ENCODE results near the gene CACNA1F.

Gene CACNA1F

GRCh38 chrX:49226946-49227345 is 6.2 kb downstream of the CACNA1F start:
- no peak for DNase-seq

DNA sequence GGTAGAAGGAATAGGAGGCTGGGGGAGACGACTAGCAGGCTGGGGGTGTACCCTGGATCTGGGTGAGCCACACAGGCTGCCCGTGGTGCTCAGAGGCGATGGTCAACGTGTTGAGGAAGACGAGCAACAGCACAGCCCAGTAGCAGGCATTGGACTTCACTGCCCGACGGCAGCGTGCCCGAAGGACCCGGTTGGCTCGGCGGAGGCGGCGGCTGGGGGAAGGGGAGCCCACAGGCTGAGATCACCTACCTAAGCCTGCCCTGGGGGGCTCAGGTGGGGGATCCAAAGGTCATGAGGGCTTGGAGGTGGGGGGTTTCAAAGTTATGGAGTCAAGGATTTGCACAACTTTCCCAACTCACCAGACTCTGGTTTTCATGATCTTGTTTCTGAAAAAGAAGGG is 7.3 kb downstream of the CACNA1F start:
- no peak for DNase-seq

GRCh38 chrX:49221868-49222267 is 11.3 kb downstream of the CACNA1F start:
- no peak for DNase-seq

DNA sequence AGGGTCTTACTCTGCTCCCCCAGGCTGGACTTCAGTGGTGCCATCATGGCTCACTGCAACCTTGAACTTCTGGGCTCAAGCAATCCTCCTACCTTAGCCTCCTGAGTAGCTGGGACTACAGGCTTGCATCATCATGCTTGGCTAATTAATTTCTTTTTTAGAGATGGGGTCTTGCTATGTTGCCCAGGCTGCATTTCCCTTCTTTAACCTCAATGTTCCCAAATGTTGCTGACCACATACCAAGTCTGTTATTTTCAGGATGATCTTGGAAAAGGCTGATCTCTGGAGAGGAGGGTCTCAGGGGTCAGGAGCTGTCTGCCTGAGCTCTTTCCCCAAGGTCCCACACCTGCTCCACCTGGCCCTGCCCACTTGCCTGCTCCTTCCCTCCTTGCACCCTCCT is 13.0 kb downstream of the CACNA1F start:
- DNase-seq = no peak

DNA sequence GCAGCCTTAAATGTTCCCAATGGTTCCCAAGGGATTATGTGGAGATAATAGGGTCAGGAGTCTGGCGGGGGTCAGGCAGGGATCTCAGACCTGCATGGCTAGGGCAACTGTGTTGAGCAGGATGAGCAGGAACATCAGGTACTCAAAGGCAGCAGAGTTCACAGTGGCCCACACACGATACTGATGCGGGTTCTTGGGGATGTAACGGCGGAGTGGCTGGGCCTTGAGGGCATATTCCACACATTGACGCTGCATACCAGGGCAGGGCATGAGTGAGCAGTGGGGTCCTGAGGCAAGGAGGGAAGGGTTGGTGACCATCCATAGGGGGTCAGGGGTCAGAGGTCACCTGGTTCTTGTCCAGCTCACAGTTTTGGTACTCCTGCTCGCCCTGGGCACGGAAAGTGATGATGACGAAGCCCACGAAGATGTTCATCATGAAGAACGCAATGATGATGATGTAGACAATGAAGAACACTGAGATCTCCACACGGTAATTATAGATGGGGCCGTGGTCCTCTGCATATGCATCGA is 18.1 kb downstream of the CACNA1F start:
- DNase-seq = no peak

- no peak for DNase-seq
These were observed 18.7 kb downstream of the CACNA1F start for GRCh38 chrX:49214416-49214815.

DNA sequence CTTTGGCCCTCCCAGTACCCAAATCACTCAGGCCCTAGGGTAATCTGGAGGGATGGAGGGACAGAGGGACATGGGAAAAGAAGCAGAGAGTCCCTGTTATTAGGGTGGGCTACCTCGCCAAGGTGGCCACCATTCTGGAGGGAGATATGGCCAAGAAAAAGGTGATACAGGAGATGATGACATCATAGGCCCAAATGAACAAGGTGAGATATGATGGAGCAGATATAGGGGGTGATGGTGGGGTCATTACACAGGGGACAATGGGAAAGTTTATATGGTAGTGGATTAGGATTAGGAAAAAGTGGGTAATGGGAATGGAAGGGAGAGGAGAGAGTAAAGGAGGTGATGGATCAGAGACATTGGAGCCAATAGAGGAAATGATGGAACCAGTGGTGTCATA is 20.3 kb downstream of the CACNA1F start:
- DNase-seq = no peak

- DNase-seq = no peak
These were observed 20.9 kb downstream of the CACNA1F start for GRCh38 chrX:49212209-49212608.

DNA sequence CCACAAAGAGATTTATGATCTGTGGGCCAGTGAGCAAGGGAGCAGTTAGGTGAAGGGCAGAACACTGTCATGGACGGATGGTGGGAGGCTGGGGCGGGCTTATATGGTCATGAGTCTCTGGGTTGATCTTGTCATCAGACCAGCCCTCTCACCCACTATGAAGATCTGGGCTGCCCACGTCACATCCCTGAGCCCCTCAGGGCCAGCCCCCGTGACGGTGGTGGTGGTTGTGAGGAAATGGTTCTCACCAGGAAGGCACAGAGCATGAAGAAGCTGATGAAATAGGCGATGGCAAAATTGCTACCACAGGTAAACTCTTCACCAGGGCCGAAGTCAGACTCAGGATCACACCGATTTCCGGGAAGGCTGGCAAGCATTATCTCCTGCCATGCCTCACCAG is 22.1 kb downstream of the CACNA1F start:
- no peak for DNase-seq

DNA sequence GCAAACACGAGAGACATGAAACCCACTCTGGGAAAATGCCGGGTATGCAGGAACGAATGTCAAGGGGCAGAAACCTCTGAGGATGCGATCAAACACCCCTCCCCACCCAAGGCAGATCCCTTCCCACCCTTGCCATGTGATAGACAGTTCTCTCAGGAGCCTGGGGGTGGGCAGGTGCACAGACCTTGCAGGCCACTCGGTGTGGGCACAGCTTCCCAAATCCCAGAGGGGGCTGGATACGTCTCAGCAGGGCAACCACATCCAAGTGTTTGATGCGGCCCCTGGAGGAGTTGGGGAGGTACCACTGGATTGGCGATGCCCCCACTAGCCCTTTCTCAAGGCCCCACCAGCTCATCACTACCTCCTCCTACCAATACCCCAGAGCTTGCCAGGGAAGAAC is 22.7 kb downstream of the CACNA1F start:
- DNase-seq = no peak

DNA sequence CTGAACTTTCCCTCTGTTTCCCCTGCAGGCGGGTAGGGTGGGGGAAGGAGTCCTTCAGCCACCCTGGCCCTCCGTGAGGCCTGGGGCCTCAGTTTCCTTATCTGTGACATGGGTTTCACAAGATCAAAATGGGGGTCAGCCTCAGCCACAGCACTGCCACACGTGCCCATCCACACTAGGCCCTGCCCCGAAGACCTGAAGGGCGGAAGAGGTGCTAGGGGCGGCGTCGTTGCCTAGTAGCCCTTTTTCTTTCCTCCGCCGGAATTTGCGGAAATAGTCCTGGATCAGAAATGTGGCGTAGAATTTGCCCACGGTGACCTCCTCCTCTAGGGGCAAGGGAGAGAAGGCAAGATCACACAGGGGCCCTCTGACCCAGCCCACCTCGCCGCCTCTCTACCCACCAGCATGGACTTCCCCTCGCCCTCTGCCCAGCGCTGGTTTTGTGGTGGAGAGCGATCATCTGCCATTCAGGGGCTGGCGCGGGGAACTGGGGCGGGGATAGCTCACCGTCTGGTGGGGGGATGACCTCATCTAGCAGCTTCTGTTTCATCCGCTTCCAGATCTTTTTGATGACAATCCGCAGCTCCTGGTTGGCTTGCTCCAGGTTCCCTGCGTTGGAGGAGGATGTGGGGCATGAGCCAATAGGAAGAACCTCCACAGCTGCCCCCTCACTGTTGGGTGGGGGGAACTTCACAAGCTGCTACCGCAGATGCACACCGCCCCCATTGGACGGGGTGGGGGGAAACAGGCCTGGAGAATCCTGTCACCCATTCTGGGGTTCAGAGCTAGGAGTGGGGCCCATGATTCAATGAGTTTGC is 23.5 kb downstream of the CACNA1F start:
- DNase-seq = no peak

GRCh38 chrX:49208399-49208798 is 24.7 kb downstream of the CACNA1F start:
- no peak for DNase-seq

DNA sequence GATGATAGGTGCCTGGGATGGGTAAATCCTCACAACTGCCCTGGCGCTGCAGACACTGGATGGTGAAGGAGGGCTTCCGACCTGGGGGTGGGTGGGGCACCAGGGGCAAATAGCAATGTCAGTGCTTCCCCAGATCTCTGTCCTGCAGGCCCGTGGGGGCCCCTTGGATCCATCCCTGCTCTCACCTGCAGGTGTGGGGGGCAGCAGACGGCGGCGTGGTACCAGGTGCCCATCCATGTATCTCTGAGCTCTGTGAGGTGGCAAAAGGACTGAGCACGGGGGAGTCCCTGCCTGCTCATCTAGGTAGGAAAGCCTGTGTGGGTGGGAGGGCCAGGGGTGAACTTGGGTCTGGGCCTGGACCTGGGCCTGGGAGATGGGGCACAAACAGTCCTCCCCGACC is 26.6 kb downstream of the CACNA1F start:
- DNase-seq = no peak

DNA sequence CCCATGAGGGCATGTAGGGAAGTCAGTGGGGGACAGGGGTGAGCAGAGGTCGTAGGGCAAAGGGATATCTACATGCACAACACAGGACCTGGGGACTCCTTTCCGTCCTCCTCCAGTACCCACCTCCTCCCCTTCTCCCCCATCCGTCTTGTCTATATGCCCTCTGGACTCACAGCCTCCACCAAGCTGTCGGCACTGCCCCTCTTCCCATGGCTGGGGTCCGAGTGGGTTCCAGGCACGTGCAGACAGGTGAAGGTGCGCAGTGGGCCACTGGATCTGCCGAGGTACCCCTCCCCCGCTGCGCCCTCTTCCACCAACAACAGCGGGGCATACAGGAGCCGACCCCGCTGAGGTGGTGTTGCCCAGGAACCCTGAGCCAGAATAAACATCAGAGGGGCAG is 27.7 kb downstream of the CACNA1F start:
- DNase-seq = no peak

DNA sequence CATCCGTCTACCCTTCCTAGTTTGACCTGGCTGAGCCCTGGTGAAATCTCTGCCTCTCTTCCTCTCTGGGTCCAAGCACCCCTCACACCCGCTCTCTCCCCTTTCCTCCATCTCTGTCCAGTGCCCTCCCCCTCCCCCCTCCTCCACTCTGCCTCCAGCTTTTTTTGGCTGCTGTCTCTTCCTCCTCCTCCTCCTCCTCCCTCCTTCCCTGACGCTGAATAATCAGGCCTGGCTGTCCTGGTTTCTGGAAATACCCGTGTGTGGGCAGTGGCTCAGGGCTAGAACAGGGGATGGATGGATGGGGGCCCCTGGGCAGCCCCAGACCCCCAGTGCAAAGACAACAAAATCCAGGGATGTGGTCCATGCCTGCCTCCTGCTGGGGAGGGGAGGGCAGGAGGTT is 28.4 kb downstream of the CACNA1F start:
- DNase-seq = no peak

GRCh38 chrX:49204017-49204416 is 29.1 kb downstream of the CACNA1F start:
- DNase-seq = no peak

GRCh38 chrX:49203536-49203935 is 29.6 kb downstream of the CACNA1F start:
- DNase-seq = no peak

GRCh38 chrX:49202022-49202421 is 31.1 kb downstream of the CACNA1F start:
- no peak for DNase-seq

DNA sequence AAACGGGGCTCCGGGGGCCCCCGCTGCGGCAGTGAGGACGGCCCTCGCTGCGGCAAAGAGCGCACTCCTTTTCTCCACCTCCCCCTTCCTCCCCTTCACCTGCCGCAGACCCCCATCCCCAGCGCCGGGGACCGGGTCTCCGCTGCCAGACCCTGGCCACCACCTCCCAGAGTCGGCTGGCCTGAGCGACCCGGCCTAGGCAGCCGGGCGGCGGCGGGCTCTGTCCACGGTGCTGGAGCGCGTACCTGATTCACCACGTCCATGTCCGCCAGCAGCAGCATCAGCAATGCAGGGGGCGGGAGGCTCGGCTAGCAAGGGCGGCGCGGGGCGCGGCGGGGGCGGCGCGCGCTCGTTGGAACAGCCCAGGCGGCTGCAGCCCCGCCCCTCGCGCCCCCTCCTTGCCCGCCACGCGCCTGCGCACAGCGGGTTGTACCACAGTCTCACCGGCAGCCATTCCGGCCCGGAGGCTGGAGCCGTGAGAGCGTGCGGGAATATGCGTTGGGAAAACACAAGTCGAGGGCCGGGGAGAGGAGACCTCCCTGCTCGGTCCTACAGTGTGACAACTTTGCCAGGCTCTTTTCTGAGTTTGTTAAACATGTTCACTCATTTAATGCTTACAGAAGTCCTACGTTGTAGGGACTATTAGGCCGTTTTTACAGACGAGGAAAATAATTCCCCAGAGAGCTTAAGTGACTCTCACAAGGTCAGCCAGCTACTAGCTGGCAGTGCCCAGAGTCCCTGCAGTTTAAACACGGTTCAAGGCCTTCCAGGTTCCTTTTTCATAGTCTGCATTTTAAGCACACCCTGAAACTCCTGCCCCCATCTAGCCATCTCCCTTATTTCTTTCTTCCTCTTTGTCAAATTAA is 33.0 kb downstream of the CACNA1F start, which contains the start of gene SYP:
TSS of gene SYP (minus strand) at position 288 of the 866 bp plus-strand sequence. CDS start at position 281, 7 bp downstream.
- DNase-seq = peak; percentile 85

GRCh38 chrX:49199315-49199595 is 33.9 kb downstream of the CACNA1F start:
- no peak for DNase-seq

DNA sequence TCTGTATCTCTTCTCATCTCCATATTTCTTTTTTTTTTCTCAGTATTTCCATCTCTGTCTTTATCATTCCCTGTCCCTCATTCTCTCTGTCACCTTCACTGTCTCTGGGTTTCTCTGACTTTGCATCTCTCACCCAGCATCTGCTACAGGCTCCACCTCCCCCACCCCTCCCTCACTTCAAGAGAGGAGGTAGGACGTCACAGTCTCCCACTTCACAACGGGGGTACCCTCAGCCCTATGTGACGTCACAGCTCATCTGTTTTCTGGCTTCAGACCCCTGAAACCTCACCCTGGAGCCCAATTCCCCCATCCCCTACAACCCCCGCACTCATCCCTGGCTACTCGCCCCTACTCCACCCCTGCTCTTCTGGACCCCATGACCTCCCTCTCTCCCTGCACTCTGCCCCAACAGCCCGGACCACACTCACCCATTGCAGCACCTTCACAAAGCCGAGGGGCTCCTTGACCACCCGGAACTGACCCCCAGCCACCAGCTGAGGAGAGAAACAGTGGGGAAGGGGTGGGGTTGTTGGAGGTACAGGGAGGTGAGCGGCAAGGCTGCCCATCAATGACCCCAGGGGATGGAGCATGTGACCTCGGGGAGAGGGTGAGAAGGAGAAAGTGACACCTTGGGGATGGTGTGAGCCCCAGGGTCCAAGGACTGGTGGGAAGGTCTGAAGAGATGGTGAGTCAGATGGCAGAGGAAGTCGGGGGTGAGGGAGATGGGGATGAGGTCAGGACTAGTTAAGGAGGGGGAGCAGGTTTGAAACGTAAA is 34.4 kb downstream of the CACNA1F start:
- no peak for DNase-seq

DNA sequence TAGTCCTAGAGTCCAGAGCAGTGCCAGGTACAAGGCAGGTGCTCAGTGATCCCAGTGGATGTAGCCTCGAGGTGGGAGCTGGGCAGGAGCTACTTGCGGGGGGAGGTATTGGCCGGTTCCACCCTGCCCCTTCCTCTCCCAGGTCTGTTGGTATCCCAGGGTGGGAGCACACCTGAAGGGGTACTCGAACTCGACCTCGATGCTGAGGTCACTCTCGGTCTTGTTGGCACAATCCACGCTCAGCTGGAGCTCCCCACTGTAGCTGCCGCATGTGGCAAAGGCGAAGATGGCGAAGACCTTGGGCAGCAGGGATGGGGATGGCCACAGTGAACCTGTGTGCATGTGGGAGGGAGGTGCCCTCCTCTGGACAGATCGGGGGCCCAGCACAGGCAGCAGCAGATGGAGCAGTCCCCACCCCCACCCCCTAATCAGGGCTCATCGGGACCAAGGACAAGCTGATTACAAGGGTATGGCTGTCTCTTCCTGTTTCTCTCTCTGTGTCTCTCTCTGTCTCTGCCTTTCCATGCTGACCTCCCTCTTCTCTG is 35.5 kb downstream of the CACNA1F start:
- DNase-seq = no peak

- no peak for DNase-seq
These were observed 39.6 kb downstream of the CACNA1F start for GRCh38 chrX:49193542-49193964.

All from NCI-H1092 (cell line).